Colonic mucosa (tissue), 4 donors: ENCODE measurements around the gene SUB1. TPM values are rescaled to one million over a fixed set of nuclear protein-coding genes. Genes with fewer than 3 reads are reported as not detected.

Experiments
- DNase-seq: peaks from one replicate; pipeline ENCODE4 v3.0.0-alpha.2; 2020
- H3K27ac ChIP-seq: fragments of 200-600 bp; one replicate; pipeline ENCODE4 v1.8.0; 2021
- H3K27me3 ChIP-seq: fragments of 200-600 bp; one replicate; pipeline ENCODE4 v1.8.0; 2021
- H3K36me3 ChIP-seq: fragments of 200-600 bp; one replicate; pipeline ENCODE4 v1.8.0; 2021
- H3K4me1 ChIP-seq: fragments of 200-600 bp; one replicate; pipeline ENCODE4 v1.8.0; 2021; ENCODE audit warnings: mild to moderate bottlenecking
- H3K4me3 ChIP-seq: fragments of 200-600 bp; one replicate; pipeline ENCODE4 v1.8.0; 2021
- H3K9ac ChIP-seq, 2 donors: one replicate each; pipeline ENCODE4 v1.7.0; 2013; ENCODE audit warnings: control low read depth in 2 of 2, low read depth in 2 of 2, low read length in 2 of 2
- H3K9me3 ChIP-seq: fragments of 200-600 bp; one replicate; pipeline ENCODE4 v1.8.0; 2021
- intact Hi-C: fragments of 100-400 bp; cut with DNase I; formaldehyde crosslinking; loops from one replicate; pipeline ENCODE4 v1.14.1; 2022
- total RNA-seq, 2 donors: library from RNA; stranded (reverse); fragmentation: NEBNext Ultra II Directional in 1 of 2; extraction: Animal tissue kit (Norgen Biotek cat#: 25700) in 1 of 2; gene quantifications; one replicate each; pipeline ENCODE4 v1.2.1, GENCODE V29; 2021
- TF ChIP-seq, protein P1 (sequence below): fragments of 200-600 bp; IDR thresholded peaks from one replicate; pipeline ENCODE4 v1.8.0; 2022; ENCODE audit warnings: antibody characterized with exemption, mild to moderate bottlenecking
- donor health status: healthy.
- donor health status: DM: no; HTN: no; CAD: no.
- donor health status: DM: no; HTN: no; CAD: no.

Gene SUB1
- total RNA-seq, 2 donors from 2014 or later, result 193 to 227 TPM

DNA sequence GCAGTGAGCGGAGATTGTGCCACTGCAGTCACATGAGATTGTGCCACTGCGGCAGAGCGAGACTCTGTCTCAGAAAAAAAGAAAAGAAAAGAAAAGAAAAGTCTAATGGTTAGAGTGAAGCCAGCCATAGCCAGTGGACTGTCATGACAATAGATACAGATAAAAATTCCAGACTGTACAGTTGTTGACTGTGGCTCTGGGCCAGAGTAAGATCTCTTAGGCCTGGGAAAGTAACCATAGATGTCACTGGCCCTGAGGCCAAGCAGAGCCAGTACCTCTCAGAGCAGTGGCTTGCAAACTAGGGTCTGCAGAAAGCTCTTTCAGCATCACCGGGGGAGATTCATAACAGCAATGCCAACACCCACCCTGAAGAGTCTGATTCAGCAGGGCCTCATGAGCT is 44.1 kb upstream of the SUB1 start:
- DNase-seq, result no peak
- no peaks in the 10 kb centered on the region for H3K9me3 ChIP-seq
- no peaks in the 10 kb centered on the region for H3K36me3 ChIP-seq
- no peaks in the 10 kb centered on the region for H3K4me1 ChIP-seq
- no peak overlapping the region for H3K27ac ChIP-seq
- no peaks in the 10 kb centered on the region for H3K27me3 ChIP-seq
- no peak overlapping the region for H3K4me3 ChIP-seq
- TF ChIP-seq, protein P1, sequence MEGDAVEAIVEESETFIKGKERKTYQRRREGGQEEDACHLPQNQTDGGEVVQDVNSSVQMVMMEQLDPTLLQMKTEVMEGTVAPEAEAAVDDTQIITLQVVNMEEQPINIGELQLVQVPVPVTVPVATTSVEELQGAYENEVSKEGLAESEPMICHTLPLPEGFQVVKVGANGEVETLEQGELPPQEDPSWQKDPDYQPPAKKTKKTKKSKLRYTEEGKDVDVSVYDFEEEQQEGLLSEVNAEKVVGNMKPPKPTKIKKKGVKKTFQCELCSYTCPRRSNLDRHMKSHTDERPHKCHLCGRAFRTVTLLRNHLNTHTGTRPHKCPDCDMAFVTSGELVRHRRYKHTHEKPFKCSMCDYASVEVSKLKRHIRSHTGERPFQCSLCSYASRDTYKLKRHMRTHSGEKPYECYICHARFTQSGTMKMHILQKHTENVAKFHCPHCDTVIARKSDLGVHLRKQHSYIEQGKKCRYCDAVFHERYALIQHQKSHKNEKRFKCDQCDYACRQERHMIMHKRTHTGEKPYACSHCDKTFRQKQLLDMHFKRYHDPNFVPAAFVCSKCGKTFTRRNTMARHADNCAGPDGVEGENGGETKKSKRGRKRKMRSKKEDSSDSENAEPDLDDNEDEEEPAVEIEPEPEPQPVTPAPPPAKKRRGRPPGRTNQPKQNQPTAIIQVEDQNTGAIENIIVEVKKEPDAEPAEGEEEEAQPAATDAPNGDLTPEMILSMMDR, result no peak
- H3K9ac ChIP-seq, result no peak overlapping the region
- intact Hi-C loops, result no loop called here

DNA sequence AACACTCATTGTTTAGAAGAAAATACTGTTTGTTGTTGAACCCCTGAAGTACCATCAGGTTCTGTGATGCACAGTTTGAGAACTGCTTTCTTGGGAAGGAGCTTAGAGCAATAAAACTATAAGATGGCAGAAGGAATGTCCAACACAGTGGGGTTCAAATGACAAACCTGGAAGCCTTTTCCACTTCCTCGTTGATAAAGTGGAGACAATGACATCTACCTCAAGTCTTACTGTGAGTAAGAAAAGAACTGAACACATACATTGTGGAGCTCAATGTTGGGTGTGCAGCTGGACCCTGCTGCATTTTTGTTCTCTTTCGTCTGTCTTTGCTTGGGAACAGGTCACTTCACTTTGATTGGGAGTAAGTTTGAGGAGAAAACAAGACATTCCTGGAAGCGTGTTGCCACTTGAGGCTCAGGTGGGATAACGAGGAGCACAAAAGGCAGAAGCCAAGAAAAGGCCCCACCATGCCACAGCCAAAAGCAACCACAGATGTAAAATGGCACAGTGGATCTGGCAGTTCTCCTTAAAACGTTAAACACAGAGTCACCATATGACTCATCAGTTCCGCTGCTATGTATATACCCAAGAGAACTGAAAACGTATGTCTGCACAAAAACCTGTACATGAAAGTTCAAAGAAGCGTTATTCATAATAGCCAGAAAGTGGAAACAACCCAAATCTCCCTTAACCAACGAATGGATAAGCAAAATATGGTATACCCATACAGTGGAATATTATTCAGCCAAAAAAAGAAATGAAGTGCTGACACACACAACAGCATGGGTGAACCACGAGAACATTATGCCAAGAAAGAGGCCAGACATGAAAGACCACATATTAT is 42.9 kb upstream of the SUB1 start:
- Histone ChIP-seq H3K4me3 (no peak overlapping the region), H3K36me3 (no peaks in the 10 kb centered on the region), H3K4me1 (no peaks in the 10 kb centered on the region), H3K27me3 (no peaks in the 10 kb centered on the region), H3K27ac (no peak overlapping the region), H3K9ac (no peak overlapping the region), H3K9me3 (no peaks in the 10 kb centered on the region)
- no peak for DNase-seq
- intact Hi-C loops, result no loop called here
- TF ChIP-seq, protein P1, result no peak

DNA sequence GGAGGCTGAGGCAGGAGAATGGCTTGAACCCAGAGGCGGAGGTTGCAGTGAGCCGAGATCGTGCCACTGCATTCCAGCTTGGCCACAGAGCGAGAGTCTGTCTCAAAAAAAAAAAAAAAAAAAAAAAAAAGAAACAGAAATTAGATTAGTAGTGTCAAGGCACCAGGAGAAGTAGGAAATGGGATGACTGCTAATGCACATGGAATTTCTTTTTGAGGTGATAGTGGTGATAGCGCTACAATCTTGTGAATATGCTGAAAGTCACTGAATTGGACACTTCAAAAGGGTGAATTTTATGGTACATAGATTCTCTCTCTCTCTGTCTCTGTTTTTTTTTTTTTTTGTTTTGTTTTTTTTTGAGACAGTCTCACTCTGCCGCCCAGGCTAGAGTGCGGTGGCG is 42.1 kb upstream of the SUB1 start:
- no peaks in the 10 kb centered on the region for H3K36me3 ChIP-seq
- no peak overlapping the region for H3K27ac ChIP-seq
- H3K4me3 ChIP-seq, result no peak overlapping the region
- no peaks in the 10 kb centered on the region for H3K27me3 ChIP-seq
- H3K4me1 ChIP-seq, result no peaks in the 10 kb centered on the region
- intact Hi-C loops, result no loop called here
- no peak overlapping the region for H3K9ac ChIP-seq
- TF ChIP-seq, protein P1, result no peak
- H3K9me3 ChIP-seq, result no peaks in the 10 kb centered on the region
- no peak for DNase-seq

DNA sequence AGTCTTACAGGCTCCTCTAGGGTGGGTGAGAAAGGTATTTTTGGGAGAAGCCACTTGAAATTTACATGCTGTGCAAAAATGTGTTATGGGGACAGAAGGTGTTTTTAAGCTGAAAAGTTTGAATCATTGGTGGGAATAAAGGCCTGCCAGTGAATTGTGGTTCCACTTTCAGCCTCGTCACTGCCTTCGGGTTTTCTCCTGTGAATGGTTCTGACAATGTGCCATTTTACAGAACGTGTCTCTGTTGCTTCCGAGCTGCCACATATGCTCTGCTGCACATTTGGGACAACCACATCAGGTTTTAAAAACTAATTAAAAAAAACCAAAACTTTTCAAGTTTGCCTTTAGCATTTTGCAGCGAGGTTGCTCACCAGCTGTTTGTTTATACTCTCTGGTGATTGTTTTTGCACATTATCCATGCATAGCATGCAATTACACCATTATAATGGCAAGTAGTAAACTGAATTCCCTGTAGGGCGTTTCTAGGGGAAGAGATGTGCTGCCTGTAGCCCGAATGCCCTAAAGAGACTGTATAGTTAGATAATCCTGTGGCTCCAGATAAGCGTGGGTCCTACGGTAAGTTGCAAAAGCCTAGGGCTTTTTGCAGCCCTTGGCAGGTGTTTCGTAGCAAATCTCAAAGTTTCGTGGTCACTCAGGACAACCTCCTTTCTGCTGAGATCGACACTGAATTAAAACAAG is 40.1 kb upstream of the SUB1 start:
- intact Hi-C loops, result no loop called here
- no peak overlapping the region for H3K9ac ChIP-seq
- TF ChIP-seq, protein P1, result no peak
- no peak for DNase-seq
- H3K27ac ChIP-seq, result no peak overlapping the region
- no peaks in the 10 kb centered on the region for H3K27me3 ChIP-seq
- H3K9me3 ChIP-seq, result no peaks in the 10 kb centered on the region
- no peaks in the 10 kb centered on the region for H3K36me3 ChIP-seq
- no peak overlapping the region for H3K4me3 ChIP-seq
- H3K4me1 ChIP-seq, result no peaks in the 10 kb centered on the region

DNA sequence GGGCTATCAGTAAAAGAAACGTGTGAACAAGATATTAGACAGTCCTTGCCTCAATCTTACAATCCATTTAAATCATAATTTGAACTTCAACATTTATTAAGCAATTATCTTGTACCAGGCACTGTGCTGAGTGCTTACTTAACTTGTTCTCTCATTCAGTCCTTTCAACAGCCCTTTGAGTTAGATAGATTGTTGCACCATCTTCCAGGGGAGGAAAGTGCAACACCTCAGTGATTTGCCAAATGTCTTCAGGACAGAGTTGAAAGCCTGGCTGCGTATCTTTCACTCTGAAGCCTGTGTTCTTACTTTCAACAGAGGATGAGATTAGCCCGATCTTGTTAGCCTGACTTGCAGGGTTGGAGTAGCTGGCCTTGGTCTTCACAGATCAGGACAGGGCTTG is 34.2 kb upstream of the SUB1 start:
- Histone ChIP-seq H3K9ac (no peak overlapping the region), H3K4me3 (no peak overlapping the region), H3K36me3 (no peaks in the 10 kb centered on the region), H3K4me1 (no peaks in the 10 kb centered on the region), H3K9me3 (no peaks in the 10 kb centered on the region), H3K27me3 (no peaks in the 10 kb centered on the region), H3K27ac (no peak overlapping the region)
- intact Hi-C loops, result no loop called here
- DNase-seq, result no peak
- TF ChIP-seq, protein P1, result no peak
